Mesodermal cell (in vitro differentiated cells): ENCODE measurements around the gene GLRX2.
A peak's percentile ranks its signal among the peaks of the same experiment; 100 is the strongest.
"Not testable (repeated sequence)": the region's sequence is repeated elsewhere in the genome, so short reads cannot be mapped to it uniquely, and the experiment has no call there.

Source experiments
- H3K27ac ChIP-seq: 2 replicates; pipeline ENCODE4 v1.7.0; 2013; ENCODE audit warnings: mild to moderate bottlenecking, low read depth, low read length, moderate library complexity; ENCODE audit not compliant: severe bottlenecking
- H3K36me3 ChIP-seq: 2 replicates; pipeline ENCODE4 v1.7.1; 2013; ENCODE audit warnings: mild to moderate bottlenecking, low read length, moderate library complexity; ENCODE audit not compliant: control insufficient read depth, insufficient read depth
- H3K4me1 ChIP-seq: one replicate; pipeline ENCODE4 v1.7.1; 2013; ENCODE audit warnings: mild to moderate bottlenecking, low read length; ENCODE audit not compliant: insufficient read depth, control insufficient read depth, poor library complexity, severe bottlenecking
- H3K4me3 ChIP-seq: 2 replicates; pipeline ENCODE4 v1.7.0; 2013; ENCODE audit warnings: low read length, control low read depth, mild to moderate bottlenecking; ENCODE audit not compliant: insufficient read depth, poor library complexity, severe bottlenecking; ENCODE audit errors: extremely low read depth
- H3K9me3 ChIP-seq: 2 replicates; pipeline ENCODE4 v1.7.1; 2013; ENCODE audit warnings: mild to moderate bottlenecking, low read length, moderate library complexity; ENCODE audit not compliant: control insufficient read depth
- WGBS, 2 experiments: methylation state at CpG; one replicate each; pipeline ENCODE4 v1.1.5; 2013; ENCODE audit warnings: missing lambda C conversion rate in 2 of 2; ENCODE audit not compliant: insufficient coverage in 2 of 2; 5-methylcytosine and 5-hydroxymethylcytosine counted together

Gene GLRX2

DNA sequence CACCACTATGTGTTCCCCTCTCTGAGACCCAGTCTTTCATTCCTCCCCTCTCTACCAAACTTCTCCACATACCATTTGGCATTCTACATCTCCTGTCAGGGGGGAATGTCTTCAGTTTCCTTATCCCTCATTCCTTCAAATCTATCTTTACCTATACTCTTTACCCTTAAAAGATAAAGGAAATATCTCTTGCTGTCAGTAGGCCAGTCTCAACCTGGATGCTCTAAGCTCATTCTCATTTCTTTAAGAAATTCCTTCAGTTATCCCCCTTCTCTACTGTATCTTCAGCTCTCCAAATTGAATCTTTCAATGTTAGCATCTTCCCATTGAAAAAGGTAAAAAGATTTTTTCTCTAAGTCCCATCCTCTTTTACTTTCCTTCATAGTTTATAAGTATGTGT lies 39.3 kb downstream of the GLRX2 start:
- Histone ChIP-seq H3K27ac (no peak overlapping the region), H3K4me3 (no peak overlapping the region), H3K4me1 (peaks cover 5% of the 10 kb centered on the region), H3K36me3 (peaks cover 26% of the 10 kb centered on the region), H3K9me3 (no peaks in the 10 kb centered on the region)

DNA sequence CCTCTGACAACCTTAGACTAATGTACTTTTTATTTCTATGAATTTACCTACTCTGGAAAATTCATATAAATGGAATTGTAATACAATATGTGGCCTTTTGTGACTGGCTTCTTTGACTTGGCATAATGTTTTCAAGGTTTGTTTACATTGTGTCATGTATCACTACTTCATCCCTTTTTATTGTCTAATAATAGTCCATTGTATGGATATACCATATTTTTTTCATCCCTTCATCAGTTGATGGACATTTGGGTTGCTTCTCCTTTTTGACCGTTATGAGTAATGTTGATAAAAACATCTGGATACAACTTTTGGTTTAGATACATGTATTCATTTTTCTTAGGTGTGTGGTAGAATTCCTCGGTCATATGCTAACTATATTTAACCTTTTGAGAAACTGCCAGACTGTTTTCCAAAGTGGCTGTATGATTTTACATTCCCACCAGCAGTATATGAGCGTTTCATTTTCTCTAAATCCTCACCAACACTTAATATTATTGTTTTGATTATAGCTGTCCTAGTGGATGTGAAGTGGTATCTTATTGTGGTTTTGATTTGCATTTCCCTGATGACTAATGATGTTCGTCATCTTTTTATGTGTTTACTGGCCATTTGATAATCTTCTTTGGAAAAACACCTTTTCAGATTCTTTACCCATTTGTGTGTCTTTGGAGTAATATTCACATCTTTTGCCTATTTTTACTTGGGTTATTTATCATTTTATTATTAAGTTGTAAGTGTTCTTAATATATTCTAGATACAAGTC lies 42.3 kb downstream of the GLRX2 start:
- Histone ChIP-seq H3K36me3 (peaks cover 15% of the 10 kb centered on the region), H3K27ac (no peak overlapping the region)
- WGBS, 2 experiments = 80% methylated on average over 1 of the region's 4 CpGs; no CpG with 5 or more reads in 1 of the 2 experiments

DNA sequence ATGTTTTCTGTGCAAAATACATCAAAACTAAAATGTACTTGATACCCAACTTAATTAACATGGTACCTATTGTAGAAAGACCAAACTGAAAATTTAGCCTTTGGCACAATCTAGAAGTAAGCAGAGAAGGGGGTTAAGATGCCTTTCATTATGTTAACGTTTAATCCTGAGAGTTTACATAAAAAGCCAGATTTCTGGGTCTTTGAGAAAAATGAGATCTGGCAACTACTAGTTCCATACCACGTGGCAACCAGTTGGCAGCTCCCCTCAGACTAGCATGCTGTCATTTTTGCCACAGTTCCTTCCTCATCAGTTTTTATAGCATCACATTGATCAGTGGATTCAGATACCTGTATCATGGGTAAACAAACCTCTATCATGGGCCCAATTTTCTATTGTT lies 44.3 kb downstream of the GLRX2 start:
- WGBS, 2 experiments = 14 to 18% methylated on average over 2 of the region's 2 CpGs

More for the DNA sequence above, 42.3 kb downstream of the GLRX2 start:
- H3K4me3 ChIP-seq = no peak overlapping the region
- H3K4me1 ChIP-seq = peaks cover 6% of the 10 kb centered on the region
- H3K9me3 ChIP-seq = no peaks in the 10 kb centered on the region

DNA sequence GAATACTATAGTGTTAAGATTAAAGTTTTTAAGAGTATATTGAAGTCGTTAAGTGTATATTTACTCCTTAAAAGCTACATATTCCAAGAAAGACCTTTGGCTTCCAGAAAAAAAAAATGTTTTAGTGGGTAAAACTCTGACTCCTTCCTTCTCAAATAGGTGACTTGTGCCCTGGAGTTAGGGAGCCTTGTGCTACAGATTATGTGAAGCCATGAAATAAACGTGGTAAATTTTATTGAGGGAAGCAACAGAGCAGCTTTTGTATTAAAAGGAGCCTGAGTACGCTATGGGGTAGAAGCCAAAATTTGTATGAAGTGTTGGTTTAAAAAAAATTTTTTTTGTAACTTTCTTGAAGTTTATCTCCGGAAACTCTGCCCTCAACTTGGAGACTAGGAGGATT lies 44.8 kb downstream of the GLRX2 start:
- Histone ChIP-seq H3K4me1 (peaks cover 6% of the 10 kb centered on the region), H3K36me3 (peaks cover 15% of the 10 kb centered on the region), H3K9me3 (no peaks in the 10 kb centered on the region), H3K27ac (peak overlapping the region; percentile 97), H3K4me3 (peak overlapping the region; percentile 91)
- WGBS, 2 experiments = 0 to 26% methylated on average over 3 of the region's 4 CpGs

More for the DNA sequence above, 44.3 kb downstream of the GLRX2 start:
- H3K36me3 ChIP-seq = peaks cover 15% of the 10 kb centered on the region
- peak overlapping the region; percentile 91 for H3K4me3 ChIP-seq
- H3K9me3 ChIP-seq = no peaks in the 10 kb centered on the region
- H3K27ac ChIP-seq = no peak overlapping the region
- peaks cover 6% of the 10 kb centered on the region for H3K4me1 ChIP-seq

DNA sequence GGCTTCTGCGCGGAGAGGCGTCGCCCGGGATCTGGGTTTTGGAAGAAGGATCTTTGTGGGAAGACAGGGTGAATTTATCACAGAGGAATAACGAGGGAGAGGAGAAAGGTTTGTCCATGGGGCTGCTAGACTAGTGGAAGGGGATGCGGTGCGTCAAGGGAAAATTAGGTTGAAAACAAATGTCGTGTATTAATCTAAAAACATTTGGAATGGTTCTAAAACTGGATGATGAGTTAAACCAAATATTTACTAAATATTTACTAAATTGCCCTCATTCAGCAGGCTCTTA lies 45.2 kb downstream of the GLRX2 start:
- Histone ChIP-seq H3K27ac (peak overlapping the region; percentile 97), H3K4me3 (peak overlapping the region; percentile 91), H3K4me1 (peaks cover 6% of the 10 kb centered on the region), H3K36me3 (peaks cover 15% of the 10 kb centered on the region), H3K9me3 (no peaks in the 10 kb centered on the region)
- WGBS, 2 experiments = 0% methylated on average over 1 to 2 of the region's 9 CpGs

DNA sequence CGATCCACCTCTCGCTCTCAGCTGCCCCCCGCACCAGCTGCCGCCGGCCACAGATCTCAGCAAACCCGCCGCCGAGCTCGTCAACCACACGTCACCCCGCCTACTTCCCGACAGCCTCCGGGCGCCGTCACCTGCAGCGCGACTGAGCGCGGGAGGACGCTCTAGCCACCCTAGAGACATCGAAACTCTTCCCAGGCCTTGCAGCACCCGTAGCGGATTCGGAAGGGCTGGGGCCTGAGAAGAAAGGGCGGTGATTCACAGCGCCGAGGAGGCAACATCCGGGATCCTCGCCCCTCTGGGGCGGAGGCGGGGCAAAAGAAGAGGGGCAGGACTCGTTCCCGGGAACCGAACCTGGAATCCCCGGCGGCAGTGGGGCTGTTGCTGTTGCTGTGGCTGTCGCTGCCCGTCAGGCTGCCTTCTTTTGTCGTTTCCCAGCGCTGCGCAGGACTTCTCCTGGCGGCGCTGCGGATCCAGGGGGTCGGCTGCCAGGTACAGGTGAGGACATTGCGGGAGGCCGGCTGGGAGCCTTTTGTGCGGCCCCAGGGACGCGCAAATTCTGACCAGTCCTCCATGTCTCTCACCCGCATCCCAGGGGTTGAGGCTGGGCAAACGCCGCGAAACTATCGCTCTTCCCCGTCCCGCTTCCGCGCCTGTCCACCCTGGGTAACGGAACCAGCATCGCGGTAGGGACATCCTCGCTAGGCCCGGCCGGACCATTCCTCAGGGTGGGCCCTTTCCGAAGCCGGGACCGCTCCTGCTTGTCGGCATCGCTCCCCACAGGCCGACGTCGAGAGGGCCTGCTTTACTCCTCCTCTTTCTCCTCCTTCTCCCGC lies 45.7 kb downstream of the GLRX2 start, which contains the start of the genes RO60 and UCHL5:
RO60 (plus strand) TSS at position 331 of the 833 bp plus-strand sequence. CDS start 9,443 bp downstream, outside the sequence.
UCHL5 (minus strand) TSS at position 79 of the 833 bp plus-strand sequence. CDS start 100 bp downstream, outside the sequence.
- no peaks in the 10 kb centered on the region for H3K9me3 ChIP-seq
- H3K27ac ChIP-seq = peak within 1 kb of the TSS; percentile 97
- peaks cover 6% of the 10 kb centered on the region for H3K4me1 ChIP-seq
- 0% methylated on average over 54 to 63 of the region's 74 CpGs for WGBS, 2 experiments
- peak within 1 kb of the TSS; percentile 91 for H3K4me3 ChIP-seq
- H3K36me3 ChIP-seq = peaks cover 15% of the 10 kb centered on the region

DNA sequence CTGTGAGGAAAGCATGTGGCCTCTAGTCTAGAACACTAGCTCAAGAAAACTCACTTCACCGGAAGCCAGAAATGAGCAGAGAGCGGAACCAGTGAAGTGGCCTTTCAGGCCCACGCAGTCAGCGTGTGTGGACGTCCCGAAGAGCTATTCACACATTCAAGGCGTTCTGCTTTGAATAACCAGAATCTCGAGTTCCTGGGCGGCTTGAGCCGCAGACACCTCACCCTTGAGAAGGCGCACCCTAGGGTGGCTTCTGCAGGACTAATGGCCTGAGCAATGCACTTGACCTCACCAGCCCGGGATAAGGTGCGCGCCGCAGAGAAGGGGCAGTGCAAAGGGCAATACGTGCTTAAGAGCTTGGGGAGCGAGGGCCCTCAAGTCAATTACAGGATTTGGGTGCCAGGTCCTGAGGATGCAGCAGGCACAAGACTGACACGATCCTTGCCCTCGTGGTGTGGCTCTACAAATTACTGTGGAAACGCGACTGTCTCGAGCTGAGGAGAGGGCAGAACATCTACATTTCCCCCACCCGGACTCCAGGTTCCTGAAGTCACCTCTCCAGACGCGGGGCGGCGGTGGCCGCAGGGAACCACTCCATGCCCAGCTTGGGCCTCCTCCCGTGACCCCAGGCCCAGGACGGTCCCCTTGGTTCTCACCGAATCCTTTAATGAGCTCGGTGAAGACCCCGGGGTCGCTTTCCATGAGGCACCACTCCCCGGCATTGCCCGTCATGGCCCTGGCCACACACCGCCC lies 46.5 kb downstream of the GLRX2 start:
- Histone ChIP-seq H3K9me3 (no peaks in the 10 kb centered on the region), H3K27ac (peak overlapping the region; percentile 97), H3K4me1 (peaks cover 6% of the 10 kb centered on the region), H3K36me3 (peaks cover 10% of the 10 kb centered on the region), H3K4me3 (peak overlapping the region; percentile 91)
- WGBS, 2 experiments = 2% methylated on average over 36 to 37 of the region's 37 CpGs

DNA sequence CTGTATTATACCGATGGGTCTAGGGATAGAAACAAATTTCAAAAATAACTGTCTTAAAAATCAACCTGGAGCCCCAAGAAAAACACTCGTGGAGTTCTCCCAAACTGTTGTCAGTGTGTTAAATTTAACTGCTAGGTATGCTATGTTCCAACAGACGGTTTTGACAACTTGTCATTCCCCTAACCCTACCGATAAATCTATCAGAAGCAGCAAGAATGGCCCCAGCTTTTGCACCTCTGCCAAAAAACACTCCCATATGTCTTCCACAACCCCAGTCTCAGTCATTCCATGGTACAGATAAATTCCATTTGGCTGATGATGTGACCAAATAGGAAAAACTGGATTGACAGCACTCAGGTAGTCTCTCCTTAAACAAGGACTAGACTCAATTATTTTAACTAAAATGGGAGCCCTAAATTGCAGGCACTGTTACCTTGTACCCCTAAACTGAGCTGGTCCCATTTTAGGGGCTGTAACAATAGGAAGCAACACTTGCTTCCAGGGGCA lies 51.0 kb downstream of the GLRX2 start:
- Histone ChIP-seq H3K27ac (no peak overlapping the region), H3K9me3 (no peaks in the 10 kb centered on the region), H3K36me3 (peaks cover 13% of the 10 kb centered on the region), H3K4me3 (no peak overlapping the region), H3K4me1 (no peaks in the 10 kb centered on the region)
- 100% methylated on average over 2 of the region's 4 CpGs; no CpG with 5 or more reads in 1 of the 2 experiments for WGBS, 2 experiments

DNA sequence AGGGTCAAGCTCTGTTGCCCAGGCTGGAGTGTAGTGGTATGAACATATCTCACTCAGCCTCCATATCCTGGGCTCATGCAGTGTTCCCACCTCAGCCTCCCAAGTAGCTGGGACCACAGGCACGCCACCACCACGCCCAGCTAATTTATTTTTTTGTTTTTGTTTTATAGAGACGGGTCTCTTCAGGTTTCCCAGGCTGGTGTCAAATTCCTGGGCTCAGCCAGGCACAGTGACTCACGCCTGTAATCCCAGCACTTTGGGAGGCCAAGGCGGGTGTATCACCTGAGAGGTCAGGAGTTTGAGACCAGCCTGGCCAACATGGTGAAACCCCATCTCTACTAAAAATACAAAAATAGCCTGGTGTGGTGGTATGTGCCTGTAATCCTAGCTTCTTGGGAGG lies 56.3 kb downstream of the GLRX2 start:
- H3K4me1 ChIP-seq, H3K27ac ChIP-seq, H3K4me3 ChIP-seq, H3K9me3 ChIP-seq: not testable (repeated sequence)
- WGBS, 2 experiments = 69 to 92% methylated on average over 2 of the region's 5 CpGs
- H3K36me3 ChIP-seq = peaks cover 44% of the 10 kb centered on the region
